ENCODE results near the gene PITPNM2.

The PITPNM2 gene

DNA sequence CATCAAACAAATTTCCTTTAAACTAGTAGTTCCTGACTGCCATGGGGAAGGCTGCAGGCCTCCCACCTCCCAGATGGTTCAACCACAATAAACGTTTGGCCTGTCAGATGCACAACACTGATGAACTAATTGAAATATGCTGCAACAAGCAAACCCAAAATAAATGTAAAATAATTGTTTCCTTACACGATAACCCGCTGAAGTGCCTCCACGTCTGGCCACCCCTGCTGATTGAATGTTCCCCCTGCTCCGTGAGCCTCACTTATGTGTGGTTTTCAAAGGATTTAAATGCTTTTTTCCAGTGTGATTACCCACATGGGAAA lies 8.4 kb downstream of the PITPNM2 start:
- ChIA-PET POLR2A (no interaction called here), CTCF (interaction anchor here (1.3 to 1.6 kb wide), 2 partner anchors 21 to 24 kb away, joined by 3 to 6 read pairs; no protein-coding TSS in a partner anchor)
- no peak for DNase-seq (ENCODE audit: extremely low spot score)
- TF ChIP-seq, protein P1, sequence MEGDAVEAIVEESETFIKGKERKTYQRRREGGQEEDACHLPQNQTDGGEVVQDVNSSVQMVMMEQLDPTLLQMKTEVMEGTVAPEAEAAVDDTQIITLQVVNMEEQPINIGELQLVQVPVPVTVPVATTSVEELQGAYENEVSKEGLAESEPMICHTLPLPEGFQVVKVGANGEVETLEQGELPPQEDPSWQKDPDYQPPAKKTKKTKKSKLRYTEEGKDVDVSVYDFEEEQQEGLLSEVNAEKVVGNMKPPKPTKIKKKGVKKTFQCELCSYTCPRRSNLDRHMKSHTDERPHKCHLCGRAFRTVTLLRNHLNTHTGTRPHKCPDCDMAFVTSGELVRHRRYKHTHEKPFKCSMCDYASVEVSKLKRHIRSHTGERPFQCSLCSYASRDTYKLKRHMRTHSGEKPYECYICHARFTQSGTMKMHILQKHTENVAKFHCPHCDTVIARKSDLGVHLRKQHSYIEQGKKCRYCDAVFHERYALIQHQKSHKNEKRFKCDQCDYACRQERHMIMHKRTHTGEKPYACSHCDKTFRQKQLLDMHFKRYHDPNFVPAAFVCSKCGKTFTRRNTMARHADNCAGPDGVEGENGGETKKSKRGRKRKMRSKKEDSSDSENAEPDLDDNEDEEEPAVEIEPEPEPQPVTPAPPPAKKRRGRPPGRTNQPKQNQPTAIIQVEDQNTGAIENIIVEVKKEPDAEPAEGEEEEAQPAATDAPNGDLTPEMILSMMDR (IDR thresholded peaks at IDR 0.05; ENCODE audit: control extremely low read depth, extremely low read depth, low read depth, missing control alignments): no peak

- DNase-seq (ENCODE audit: extremely low spot score): no peak
- POLR2A ChIA-PET: interaction anchor here (1.0 kb wide), 1 partner anchor 91 kb away, joined by 3 read pairs; the partner anchor contains the start of genes MPHOSPH9 and MTRFR
- TF ChIP-seq, protein P1 (IDR thresholded peaks at IDR 0.05; ENCODE audit: control extremely low read depth, extremely low read depth, low read depth, missing control alignments): no peak
- CTCF ChIA-PET: interaction anchor here (1.5 kb wide), 1 partner anchor 11 kb away, joined by 4 read pairs; no protein-coding TSS in a partner anchor
These were observed 9.0 kb downstream of the PITPNM2 start for GRCh38 chr12:123141615-123142517.

- POLR2A ChIA-PET: interaction anchor here (1.0 kb wide), 1 partner anchor 92 kb away, joined by 3 read pairs; the partner anchor contains the start of genes MPHOSPH9 and MTRFR
These were observed 9.9 kb downstream of the PITPNM2 start for GRCh38 chr12:123140676-123141614.

DNA sequence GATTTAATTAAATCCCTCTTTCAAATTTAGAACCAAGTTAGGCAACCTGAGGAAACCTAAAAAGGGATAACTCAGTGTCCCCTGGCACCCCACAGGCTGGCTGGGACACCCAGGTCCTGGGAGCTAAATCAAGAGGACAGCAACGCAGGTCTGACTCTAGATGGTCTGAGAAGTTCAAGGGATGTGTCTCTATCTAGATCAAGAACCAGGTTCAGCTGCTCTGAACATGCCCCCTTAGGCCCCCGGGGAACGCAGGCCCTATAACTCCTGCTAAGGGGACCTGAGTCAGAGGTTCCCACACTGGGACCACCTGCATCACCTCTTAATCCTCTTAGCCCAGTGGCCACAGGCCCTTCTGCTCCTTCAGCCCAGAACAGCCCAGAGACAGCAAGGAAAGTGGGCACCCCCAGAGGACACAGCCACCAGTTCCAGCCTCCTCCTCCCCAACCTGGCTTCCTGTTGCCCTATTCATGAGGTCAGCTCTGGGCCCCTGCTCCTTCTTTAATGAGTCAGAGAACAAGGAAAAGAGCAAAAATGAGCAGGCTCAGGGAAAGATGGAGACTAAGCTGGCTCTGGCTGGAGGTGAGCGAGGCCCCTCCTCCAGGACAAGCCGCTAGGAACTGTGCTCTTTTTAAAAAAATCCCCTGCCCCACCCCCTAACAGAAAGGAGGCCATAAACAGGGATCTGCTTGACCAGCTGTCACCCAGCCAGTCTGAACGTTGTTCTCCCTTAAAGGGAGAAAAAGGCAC lies 10.8 kb downstream of the PITPNM2 start:
- POLR2A ChIA-PET: no interaction called here
- CTCF ChIA-PET: interaction anchor here (1.7 kb wide), 1 partner anchor 14 kb away, joined by 5 read pairs; no protein-coding TSS in a partner anchor
- DNase-seq (ENCODE audit: extremely low spot score): no peak
- TF ChIP-seq, protein P1 (IDR thresholded peaks at IDR 0.05; ENCODE audit: control extremely low read depth, extremely low read depth, low read depth, missing control alignments): no peak

More at GRCh38 chr12:123140676-123141614, 9.9 kb downstream of the PITPNM2 start:
- TF ChIP-seq, protein P1 (IDR thresholded peaks at IDR 0.05; ENCODE audit: control extremely low read depth, extremely low read depth, low read depth, missing control alignments): no peak
- no peak for DNase-seq (ENCODE audit: extremely low spot score)
- CTCF ChIA-PET: interaction anchor here (1.5 to 1.7 kb wide), 2 partner anchors 12 to 15 kb away, joined by 4 to 5 read pairs; no protein-coding TSS in a partner anchor

- ChIA-PET CTCF (interaction anchor here (1.0 to 1.5 kb wide), 4 partner anchors 15 to 275 kb away, joined by 3 to 5 read pairs (median 4); no protein-coding TSS in a partner anchor), POLR2A (no interaction called here)
- TF ChIP-seq, protein P1 (IDR thresholded peaks at IDR 0.05; ENCODE audit: control extremely low read depth, extremely low read depth, low read depth, missing control alignments): no peak
- DNase-seq (ENCODE audit: extremely low spot score): no peak
These were observed 15.2 kb downstream of the PITPNM2 start for GRCh38 chr12:123135688-123136087.

All from GM10248 (cell line).